ENCODE results near the gene DGKE.

Gene DGKE

DNA sequence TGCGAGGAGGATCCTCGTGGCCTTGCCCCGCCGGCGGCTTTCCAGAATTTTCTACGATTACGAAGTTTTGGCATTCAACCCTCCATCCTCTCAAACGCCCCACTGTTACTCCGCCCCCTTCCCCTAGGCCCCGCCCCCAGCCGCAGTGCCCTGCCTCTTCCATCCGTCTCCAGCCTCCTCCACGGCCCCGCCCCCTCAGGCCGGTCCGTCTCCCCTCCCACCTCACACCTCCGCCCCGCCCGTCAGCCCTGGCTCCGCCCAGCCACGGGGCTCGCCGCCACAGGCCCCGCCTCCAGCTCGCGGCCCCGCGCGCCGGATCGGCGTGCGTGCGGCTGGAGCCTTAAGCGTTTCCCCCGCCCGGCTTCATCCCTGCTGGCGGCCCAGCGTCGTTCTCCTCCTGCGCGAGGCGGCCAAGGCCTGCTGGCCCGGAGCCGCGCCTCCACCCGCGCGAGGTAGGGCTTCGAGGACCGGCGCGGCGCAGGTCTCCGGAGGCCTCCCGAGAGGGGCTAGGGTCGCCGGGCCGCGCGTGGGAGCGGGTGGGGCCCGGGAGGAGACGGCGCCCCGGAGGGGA lies at the start of gene DGKE, which contains the start of gene C17orf67 (continued):
- TF ChIP-seq ZNF529 (tag by site-specific recombination; IDR thresholded peaks at IDR 0.05; ENCODE audit: insufficient replicate concordance) (no peak), ZSCAN30 (tag by site-specific recombination; IDR thresholded peaks at IDR 0.05) (peak; percentile 85), ZNF140 (tag by site-specific recombination; IDR thresholded peaks at IDR 0.05) (no peak), ZNF596 (tag by site-specific recombination; IDR thresholded peaks at IDR 0.05) (peak; percentile 54; the same call in 1 of the 2 replicates), ZNF561 (tag by site-specific recombination; IDR thresholded peaks at IDR 0.05; ENCODE audit: borderline replicate concordance) (peak; percentile 62; the same call in 1 of the 2 replicates), KLF9 (tag by site-specific recombination; IDR thresholded peaks at IDR 0.05; ENCODE audit: low read depth) (peak; percentile 80), FEZF1 (tag by site-specific recombination; IDR thresholded peaks at IDR 0.05) (no peak), KLF10 (tag by site-specific recombination; IDR thresholded peaks at IDR 0.05) (peak; percentile 99), GLI2 (tag by site-specific recombination; IDR thresholded peaks at IDR 0.05; ENCODE audit: borderline replicate concordance, low read depth) (no peak), KLF8 (tag by site-specific recombination; IDR thresholded peaks at IDR 0.05) (peak; percentile 67), EGR2 (tag by site-specific recombination; IDR thresholded peaks at IDR 0.05; ENCODE audit: low read depth) (peak; percentile 57; the same call in 1 of the 2 replicates), ZNF211 (tag by site-specific recombination; IDR thresholded peaks at IDR 0.05; ENCODE audit: low read depth) (no peak), SP2 (tag by site-specific recombination; IDR thresholded peaks at IDR 0.05) (peak; percentile 84), ZNF510 (tag by site-specific recombination; IDR thresholded peaks at IDR 0.05; ENCODE audit: insufficient replicate concordance) (no peak)
- TF ChIP-seq, protein P1, sequence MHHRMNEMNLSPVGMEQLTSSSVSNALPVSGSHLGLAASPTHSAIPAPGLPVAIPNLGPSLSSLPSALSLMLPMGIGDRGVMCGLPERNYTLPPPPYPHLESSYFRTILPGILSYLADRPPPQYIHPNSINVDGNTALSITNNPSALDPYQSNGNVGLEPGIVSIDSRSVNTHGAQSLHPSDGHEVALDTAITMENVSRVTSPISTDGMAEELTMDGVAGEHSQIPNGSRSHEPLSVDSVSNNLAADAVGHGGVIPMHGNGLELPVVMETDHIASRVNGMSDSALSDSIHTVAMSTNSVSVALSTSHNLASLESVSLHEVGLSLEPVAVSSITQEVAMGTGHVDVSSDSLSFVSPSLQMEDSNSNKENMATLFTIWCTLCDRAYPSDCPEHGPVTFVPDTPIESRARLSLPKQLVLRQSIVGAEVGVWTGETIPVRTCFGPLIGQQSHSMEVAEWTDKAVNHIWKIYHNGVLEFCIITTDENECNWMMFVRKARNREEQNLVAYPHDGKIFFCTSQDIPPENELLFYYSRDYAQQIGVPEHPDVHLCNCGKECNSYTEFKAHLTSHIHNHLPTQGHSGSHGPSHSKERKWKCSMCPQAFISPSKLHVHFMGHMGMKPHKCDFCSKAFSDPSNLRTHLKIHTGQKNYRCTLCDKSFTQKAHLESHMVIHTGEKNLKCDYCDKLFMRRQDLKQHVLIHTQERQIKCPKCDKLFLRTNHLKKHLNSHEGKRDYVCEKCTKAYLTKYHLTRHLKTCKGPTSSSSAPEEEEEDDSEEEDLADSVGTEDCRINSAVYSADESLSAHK (tag by site-specific recombination; IDR thresholded peaks at IDR 0.05) = no peak
- TF ChIP-seq, protein P2, sequence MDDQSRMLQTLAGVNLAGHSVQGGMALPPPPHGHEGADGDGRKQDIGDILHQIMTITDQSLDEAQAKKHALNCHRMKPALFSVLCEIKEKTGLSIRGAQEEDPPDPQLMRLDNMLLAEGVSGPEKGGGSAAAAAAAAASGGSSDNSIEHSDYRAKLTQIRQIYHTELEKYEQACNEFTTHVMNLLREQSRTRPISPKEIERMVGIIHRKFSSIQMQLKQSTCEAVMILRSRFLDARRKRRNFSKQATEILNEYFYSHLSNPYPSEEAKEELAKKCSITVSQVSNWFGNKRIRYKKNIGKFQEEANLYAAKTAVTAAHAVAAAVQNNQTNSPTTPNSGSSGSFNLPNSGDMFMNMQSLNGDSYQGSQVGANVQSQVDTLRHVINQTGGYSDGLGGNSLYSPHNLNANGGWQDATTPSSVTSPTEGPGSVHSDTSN (CRISPR knock-in tag; IDR thresholded peaks at IDR 0.05) = peak; percentile 56
- TF ChIP-seq, protein P3, sequence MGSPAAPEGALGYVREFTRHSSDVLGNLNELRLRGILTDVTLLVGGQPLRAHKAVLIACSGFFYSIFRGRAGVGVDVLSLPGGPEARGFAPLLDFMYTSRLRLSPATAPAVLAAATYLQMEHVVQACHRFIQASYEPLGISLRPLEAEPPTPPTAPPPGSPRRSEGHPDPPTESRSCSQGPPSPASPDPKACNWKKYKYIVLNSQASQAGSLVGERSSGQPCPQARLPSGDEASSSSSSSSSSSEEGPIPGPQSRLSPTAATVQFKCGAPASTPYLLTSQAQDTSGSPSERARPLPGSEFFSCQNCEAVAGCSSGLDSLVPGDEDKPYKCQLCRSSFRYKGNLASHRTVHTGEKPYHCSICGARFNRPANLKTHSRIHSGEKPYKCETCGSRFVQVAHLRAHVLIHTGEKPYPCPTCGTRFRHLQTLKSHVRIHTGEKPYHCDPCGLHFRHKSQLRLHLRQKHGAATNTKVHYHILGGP (tag by site-specific recombination; IDR thresholded peaks at IDR 0.05) = no peak
- TF ChIP-seq, protein P4, sequence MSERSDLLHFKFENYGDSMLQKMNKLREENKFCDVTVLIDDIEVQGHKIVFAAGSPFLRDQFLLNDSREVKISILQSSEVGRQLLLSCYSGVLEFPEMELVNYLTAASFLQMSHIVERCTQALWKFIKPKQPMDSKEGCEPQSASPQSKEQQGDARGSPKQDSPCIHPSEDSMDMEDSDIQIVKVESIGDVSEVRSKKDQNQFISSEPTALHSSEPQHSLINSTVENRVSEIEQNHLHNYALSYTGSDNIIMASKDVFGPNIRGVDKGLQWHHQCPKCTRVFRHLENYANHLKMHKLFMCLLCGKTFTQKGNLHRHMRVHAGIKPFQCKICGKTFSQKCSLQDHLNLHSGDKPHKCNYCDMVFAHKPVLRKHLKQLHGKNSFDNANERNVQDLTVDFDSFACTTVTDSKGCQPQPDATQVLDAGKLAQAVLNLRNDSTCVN (tag by site-specific recombination; optimal IDR thresholded peaks at IDR 0.05) = no peak
- TF ChIP-seq, protein P5, sequence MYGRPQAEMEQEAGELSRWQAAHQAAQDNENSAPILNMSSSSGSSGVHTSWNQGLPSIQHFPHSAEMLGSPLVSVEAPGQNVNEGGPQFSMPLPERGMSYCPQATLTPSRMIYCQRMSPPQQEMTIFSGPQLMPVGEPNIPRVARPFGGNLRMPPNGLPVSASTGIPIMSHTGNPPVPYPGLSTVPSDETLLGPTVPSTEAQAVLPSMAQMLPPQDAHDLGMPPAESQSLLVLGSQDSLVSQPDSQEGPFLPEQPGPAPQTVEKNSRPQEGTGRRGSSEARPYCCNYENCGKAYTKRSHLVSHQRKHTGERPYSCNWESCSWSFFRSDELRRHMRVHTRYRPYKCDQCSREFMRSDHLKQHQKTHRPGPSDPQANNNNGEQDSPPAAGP (tag by site-specific recombination; IDR thresholded peaks at IDR 0.05) = no peak

DNA sequence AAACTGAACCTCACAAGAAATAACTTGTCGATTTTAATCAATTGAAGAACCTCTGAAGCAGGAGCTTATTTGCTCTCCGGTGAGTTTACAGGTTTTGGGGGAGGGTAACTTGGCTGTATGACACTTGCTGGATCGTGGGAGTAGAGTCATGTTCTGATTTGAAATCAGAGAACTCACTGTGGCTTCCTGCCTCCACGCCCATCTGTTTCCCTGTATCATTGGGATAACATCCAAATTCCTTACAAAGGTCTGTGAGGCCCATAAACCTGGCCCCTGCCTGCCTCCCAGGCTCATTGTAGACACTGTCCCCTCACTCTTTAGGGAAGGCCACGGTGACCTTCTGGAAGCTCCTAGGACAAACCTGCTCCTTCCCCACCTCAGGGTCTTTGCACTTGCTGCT lies 48.5 kb upstream of the DGKE start:
- ChIA-PET CTCF (interaction anchor here (0.6 to 1.4 kb wide), 5 partner anchors 25 to 286 kb away, joined by 3 to 6 read pairs (median 5); no protein-coding TSS in a partner anchor), POLR2A (interaction anchor here (0.8 kb wide), 1 partner anchor 189 kb away, joined by 3 read pairs; no protein-coding TSS in a partner anchor)
- Histone ChIP-seq H3K4me1 (ENCODE audit: control insufficient read depth, insufficient read depth, low read length) (peaks cover 3% of the 10 kb centered on the region; the same call in 1 of the 2 replicates), H3K9me3 (ENCODE audit: control insufficient read depth, insufficient read depth, low read depth, low read length) (no peaks in the 10 kb centered on the region), H3K4me3 (ENCODE audit: low read depth, low read length) (no peak overlapping the region), H3K36me3 (ENCODE audit: control insufficient read depth in 2 of 2, insufficient read depth in 1 of 2, low read length in 2 of 2) (no peaks in the 10 kb centered on the region), H3K27ac (ENCODE audit: extremely low read depth, low read depth, low read length) (no peak overlapping the region)
- TF ChIP-seq ZNF354C (tag by site-specific recombination; IDR thresholded peaks at IDR 0.05; ENCODE audit: borderline replicate concordance, low read depth) (no peak), IKZF3 (tag by site-specific recombination; IDR thresholded peaks at IDR 0.05) (no peak), ZNF785 (tag by site-specific recombination; IDR thresholded peaks at IDR 0.05) (no peak), ZNF221 (tag by site-specific recombination; IDR thresholded peaks at IDR 0.05; ENCODE audit: borderline replicate concordance) (no peak), GLIS2 (tag by site-specific recombination; IDR thresholded peaks at IDR 0.05) (no peak), ZNF560 (tag by site-specific recombination; IDR thresholded peaks at IDR 0.05; ENCODE audit: borderline replicate concordance) (no peak), ZNF623 (tag by site-specific recombination; IDR thresholded peaks at IDR 0.05) (peak; percentile 84)
- TF ChIP-seq, protein P6, sequence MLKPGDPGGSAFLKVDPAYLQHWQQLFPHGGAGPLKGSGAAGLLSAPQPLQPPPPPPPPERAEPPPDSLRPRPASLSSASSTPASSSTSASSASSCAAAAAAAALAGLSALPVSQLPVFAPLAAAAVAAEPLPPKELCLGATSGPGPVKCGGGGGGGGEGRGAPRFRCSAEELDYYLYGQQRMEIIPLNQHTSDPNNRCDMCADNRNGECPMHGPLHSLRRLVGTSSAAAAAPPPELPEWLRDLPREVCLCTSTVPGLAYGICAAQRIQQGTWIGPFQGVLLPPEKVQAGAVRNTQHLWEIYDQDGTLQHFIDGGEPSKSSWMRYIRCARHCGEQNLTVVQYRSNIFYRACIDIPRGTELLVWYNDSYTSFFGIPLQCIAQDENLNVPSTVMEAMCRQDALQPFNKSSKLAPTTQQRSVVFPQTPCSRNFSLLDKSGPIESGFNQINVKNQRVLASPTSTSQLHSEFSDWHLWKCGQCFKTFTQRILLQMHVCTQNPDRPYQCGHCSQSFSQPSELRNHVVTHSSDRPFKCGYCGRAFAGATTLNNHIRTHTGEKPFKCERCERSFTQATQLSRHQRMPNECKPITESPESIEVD (tag by site-specific recombination; IDR thresholded peaks at IDR 0.05) = no peak

All from HEK293 (cell line).